HUES48 (cell line): ENCODE data around the gene GOLGA6L6.
"Not testable (repeated sequence)": the region's sequence is repeated elsewhere in the genome, so short reads cannot be mapped to it uniquely, and the experiment has no call there.

Experiments
- H3K27ac ChIP-seq: one replicate; pipeline ENCODE4 v1.7.0; 2013; ENCODE audit warnings: low read depth, low read length, inconsistent platforms
- H3K27me3 ChIP-seq: 2 replicates; pipeline ENCODE4 v1.6.1; 2013; ENCODE audit warnings: mild to moderate bottlenecking, low read length; ENCODE audit not compliant: control insufficient read depth, insufficient read depth
- H3K36me3 ChIP-seq: 2 replicates; pipeline ENCODE4 v1.6.1; 2013; ENCODE audit warnings: low read length; ENCODE audit not compliant: control insufficient read depth, insufficient read depth
- H3K4me1 ChIP-seq: 2 replicates; pipeline ENCODE4 v1.6.1; 2013; ENCODE audit warnings: mild to moderate bottlenecking, low read length; ENCODE audit not compliant: control insufficient read depth, insufficient read depth
- H3K4me3 ChIP-seq: 2 replicates; pipeline ENCODE4 v1.5.1; 2013; ENCODE audit warnings: mild to moderate bottlenecking, low read depth, low read length
- H3K9ac ChIP-seq: 2 replicates; pipeline ENCODE4 v1.6.1; 2013; ENCODE audit warnings: mild to moderate bottlenecking, low read depth, low read length, moderate library complexity
- H3K9me3 ChIP-seq: 2 replicates; pipeline ENCODE4 v1.6.1; 2013; ENCODE audit warnings: low read length; ENCODE audit not compliant: control insufficient read depth, insufficient read depth

The GOLGA6L6 gene, protein sequence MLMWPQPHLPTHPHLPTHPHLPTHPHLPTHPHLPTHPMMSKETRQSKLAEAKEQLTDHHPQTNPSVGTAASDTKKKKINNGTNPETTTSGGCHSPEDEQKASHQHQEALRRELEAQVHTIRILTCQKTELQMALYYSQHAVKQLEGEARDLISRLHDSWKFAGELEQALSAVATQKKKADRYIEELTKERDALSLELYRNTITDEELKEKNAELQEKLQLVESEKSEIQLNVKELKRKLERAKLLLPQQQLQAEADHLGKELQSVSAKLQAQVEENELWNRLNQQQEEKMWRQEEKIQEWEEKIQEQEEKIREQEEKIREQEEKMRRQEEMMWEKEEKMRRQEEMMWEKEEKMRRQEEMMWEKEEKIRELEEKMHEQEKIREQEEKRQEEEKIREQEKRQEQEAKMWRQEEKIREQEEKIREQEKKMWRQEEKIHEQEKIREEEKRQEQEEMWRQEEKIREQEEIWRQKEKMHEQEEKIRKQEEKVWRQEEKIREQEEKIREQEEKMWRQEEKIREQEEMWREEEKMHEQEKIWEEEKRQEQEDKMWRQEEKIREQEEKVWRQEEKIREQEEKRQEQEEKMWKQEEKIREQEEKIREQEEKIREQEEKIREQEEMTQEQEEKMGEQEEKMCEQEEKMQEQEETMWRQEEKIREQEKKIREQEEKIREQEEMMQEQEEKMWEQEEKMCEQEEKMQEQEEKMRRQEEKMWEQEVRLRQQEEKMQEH

DNA sequence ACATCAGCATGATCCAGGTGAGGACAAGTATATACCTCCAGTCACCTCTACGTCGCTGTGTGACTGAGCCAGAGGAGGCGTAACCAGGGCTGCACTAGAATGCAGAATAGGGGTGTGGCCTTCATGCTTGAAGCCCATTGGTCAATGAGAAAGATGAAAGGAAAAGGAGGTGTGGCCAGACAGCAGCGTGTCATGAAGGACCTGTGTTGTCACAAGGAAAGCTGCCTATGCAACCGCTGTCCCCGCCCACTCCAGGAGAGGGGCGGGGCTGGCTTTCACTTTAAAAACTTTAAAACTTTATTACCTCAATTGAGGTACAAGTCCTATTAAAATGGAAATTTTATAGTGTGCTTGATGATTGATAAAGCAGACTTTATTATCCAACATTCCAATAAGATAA is at the start of gene GOLGA6L6:
TSS of gene GOLGA6L6 (minus strand) at position 101 of the 400 bp plus-strand sequence. CDS start at position 10, 91 bp downstream.
- not testable (repeated sequence) for H3K27ac ChIP-seq, H3K4me1 ChIP-seq, H3K9ac ChIP-seq, H3K9me3 ChIP-seq, H3K36me3 ChIP-seq, H3K4me3 ChIP-seq, H3K27me3 ChIP-seq

DNA sequence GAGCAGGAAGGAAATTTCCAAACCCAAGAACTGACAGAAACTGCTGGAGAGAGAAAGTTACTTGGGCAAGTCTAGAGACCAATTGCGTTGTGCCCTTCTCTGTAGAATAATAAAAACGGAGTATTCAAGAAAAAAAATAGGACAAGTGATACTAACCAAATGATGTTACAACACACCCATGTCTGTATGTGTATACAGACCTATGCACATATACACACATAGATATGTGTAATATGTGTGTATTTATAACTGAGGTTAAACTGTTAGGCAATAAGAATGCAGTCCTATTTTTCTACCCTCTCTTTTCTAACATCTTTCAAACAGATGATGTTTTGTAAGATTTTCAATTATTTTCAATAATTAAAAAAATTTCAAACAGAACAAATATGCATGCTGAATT is 48.5 kb upstream of the GOLGA6L6 start:
- H3K4me3 ChIP-seq, H3K9ac ChIP-seq, H3K4me1 ChIP-seq, H3K9me3 ChIP-seq, H3K36me3 ChIP-seq, H3K27ac ChIP-seq, H3K27me3 ChIP-seq: not testable (repeated sequence)

DNA sequence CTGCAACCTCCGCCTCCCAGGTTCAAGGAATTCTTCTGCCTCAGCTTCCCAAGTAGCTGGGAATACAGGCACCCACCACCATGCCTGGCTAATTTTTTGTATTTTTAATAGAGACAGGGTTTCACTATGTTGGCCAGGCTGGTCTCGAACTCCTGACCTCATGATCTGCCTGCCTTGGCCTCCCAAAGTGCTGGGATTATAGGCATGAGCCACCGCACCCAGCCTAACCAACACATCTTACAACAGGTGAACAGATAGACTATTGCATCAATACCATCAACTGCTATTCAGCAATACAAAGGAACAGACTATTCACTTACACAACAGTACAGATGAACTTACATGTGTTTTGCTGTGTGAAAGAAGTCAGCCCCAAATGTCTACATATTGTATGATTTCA is 45.2 kb upstream of the GOLGA6L6 start:
- not testable (repeated sequence) for H3K36me3 ChIP-seq, H3K27me3 ChIP-seq, H3K27ac ChIP-seq, H3K9ac ChIP-seq, H3K4me1 ChIP-seq, H3K9me3 ChIP-seq, H3K4me3 ChIP-seq

DNA sequence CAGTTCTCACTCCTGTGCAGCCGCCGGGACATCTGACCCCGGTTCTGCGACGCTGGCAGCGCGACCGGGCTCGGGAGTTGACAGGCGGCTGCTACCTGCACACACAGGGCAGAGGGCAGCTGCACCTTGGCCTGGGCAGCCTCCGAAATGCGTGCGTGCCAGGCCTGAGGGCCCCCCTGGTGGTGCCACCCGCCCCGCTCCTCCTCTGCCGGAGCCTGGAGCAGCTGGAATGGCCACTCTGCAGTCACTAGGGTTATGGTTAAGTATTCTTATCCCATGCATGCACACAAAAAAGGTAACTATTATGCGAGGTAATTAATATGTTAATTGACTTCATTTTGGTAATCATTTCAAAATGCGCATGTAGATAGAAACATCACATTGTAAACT is 41.1 kb upstream of the GOLGA6L6 start:
- not testable (repeated sequence) for H3K9ac ChIP-seq, H3K27me3 ChIP-seq, H3K4me1 ChIP-seq, H3K9me3 ChIP-seq, H3K4me3 ChIP-seq, H3K36me3 ChIP-seq, H3K27ac ChIP-seq

- H3K4me3 ChIP-seq, H3K27me3 ChIP-seq, H3K4me1 ChIP-seq, H3K9ac ChIP-seq, H3K9me3 ChIP-seq, H3K27ac ChIP-seq, H3K36me3 ChIP-seq: not testable (repeated sequence)
These were observed 40.6 kb upstream of the GOLGA6L6 start for GRCh38 chr15:20582109-20582725.

DNA sequence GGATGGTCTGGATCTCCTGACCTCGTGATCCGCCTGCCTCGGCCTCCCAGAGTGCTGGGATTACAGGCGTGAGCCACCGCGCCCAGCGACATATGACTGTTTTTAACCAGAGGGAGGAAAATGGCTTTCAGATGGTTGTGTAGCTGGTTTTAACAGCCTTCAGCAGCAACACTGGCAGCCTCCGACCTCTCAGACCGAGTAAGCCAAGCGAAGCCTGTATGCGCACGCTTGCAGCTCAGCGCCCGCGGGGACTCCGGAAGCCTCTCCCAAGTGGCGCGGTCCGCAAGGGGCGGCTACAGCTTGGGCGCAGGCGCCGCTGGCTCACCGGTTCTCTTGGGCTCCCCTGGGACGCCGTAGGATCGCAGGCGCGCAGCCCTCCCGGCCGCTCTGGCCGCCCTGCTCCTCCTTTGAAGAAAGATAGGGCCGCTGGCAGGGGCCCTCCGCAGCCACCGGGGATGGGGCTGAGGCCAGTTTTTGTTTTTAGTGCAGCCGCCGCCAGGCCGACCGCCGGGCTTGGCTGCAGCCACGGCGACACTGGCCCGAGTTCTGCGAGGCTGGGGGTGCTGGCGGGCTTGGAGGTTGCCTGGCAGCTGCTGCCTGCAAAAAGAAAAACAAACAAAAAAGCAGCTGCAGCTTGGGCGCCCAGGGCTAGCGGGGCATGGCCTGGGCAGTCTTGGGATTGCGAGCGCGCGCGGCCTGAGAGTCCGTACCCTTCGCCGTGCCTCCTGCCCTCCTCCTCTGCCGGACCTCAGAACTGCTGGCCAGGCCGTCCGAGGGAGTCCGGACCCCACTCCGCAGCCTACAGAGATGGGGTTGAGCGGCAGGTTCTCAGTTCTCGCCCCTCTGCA is 39.9 kb upstream of the GOLGA6L6 start:
- H3K27ac ChIP-seq, H3K27me3 ChIP-seq, H3K9me3 ChIP-seq, H3K4me1 ChIP-seq, H3K9ac ChIP-seq, H3K36me3 ChIP-seq, H3K4me3 ChIP-seq: not testable (repeated sequence)

DNA sequence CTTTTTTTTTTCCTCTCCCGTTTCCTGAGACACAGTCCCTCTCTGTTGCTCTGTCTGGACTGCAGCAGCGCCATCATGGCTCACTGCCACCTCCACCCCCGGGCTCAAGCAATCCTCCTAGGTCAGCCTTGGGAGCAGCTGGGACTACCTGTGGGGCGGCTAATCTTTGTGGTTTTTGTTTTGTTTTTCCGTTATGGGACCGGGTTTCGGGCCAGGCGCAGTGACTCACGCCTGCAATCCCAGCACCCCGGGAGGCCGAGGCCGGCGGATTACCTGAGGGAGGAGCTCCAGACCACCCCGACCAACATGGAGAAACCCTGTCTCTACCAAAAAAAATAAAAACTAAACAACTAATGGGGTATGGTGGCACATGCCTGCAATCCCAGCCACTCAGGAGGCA is 38.1 kb upstream of the GOLGA6L6 start:
- H3K27ac ChIP-seq, H3K4me1 ChIP-seq, H3K27me3 ChIP-seq, H3K4me3 ChIP-seq, H3K9ac ChIP-seq, H3K9me3 ChIP-seq, H3K36me3 ChIP-seq: not testable (repeated sequence)

DNA sequence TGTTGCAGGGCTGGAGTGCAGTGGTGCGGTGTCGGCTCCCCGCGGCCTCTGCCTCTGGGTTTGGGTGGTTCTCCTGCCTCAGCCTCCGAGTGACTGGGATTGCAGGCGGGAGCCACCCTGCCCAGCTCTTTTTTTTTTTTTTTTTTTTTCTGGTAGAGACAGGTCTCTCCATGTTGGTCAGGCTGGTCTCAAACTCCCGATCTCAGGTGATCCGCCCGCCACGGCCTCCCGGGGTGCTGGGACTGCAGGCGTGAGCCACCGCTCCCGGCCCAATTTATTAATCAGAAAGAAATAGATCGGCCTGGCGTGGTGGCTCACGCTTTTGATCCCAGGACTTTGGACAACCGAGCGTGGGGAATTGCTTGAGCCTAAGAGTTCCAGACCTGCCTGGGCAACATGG is 9.7 kb upstream of the GOLGA6L6 start:
- H3K9ac ChIP-seq, H3K27me3 ChIP-seq, H3K4me1 ChIP-seq, H3K9me3 ChIP-seq, H3K4me3 ChIP-seq, H3K27ac ChIP-seq, H3K36me3 ChIP-seq: not testable (repeated sequence)

DNA sequence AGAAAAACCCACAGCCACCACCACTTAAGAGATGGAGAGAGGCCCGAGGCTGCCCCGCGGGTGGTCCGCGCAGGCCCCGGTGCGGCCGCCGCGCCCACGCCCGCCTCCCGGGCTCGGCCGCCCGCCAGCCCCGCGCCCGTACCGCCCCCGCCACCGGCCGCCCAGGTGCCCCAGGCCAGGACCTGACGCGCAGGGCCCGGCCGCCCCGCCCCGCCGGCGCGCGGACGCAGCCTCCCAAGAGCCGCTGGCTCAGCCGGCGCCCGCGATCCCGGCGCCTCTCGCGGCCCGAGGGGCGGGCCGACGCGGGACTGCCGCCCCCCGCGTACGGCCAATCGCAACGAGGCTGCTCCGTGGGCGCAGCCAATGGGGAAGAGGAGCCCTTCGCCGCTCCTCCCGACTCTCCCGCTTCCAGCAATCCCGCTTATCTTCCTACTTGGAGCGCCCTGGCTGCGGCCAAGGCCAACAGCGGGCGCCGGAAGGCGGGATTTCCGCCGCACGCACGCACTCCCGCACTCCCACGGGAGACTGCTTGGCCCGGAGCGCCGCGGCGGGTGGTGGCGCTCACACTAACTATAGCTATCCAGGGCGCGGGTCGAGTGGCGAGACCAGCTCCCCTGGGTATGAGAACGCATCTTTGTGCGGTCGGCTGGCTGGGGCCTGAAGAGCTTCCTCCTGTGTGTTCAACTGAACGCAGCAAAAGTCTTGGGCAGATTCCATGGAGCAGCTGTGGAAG is 35.5 kb downstream of the GOLGA6L6 start:
- not testable (repeated sequence) for H3K4me3 ChIP-seq, H3K36me3 ChIP-seq, H3K27me3 ChIP-seq, H3K9ac ChIP-seq, H3K27ac ChIP-seq, H3K4me1 ChIP-seq, H3K9me3 ChIP-seq

- not testable (repeated sequence) for H3K4me3 ChIP-seq, H3K9me3 ChIP-seq, H3K9ac ChIP-seq, H3K27me3 ChIP-seq, H3K36me3 ChIP-seq, H3K4me1 ChIP-seq, H3K27ac ChIP-seq
These were observed 38.8 kb downstream of the GOLGA6L6 start for GRCh38 chr15:20502839-20503238.
